Right hindlimb (tissue), 1 donor: ENCODE results near the gene CFC1.
"Not testable (repeated sequence)": the region's sequence is repeated elsewhere in the genome, so short reads cannot be mapped to it uniquely, and the experiment has no call there.

Experiments
- DNase-seq: peaks from one replicate; pipeline ENCODE4 v3.0.0-alpha.2; 2018

The CFC1 gene

GRCh38 chr2:130599393-130599792, at the start of gene CFC1:
CFC1 (minus strand) TSS chr2:130599575; CDS start chr2:130599287, 288 bp downstream.
- not testable (repeated sequence) for DNase-seq

GRCh38 chr2:130641688-130642087, 42.3 kb upstream of the CFC1 start:
- DNase-seq: not testable (repeated sequence)

GRCh38 chr2:130638973-130639372, 39.6 kb upstream of the CFC1 start:
- DNase-seq: not testable (repeated sequence)

DNA sequence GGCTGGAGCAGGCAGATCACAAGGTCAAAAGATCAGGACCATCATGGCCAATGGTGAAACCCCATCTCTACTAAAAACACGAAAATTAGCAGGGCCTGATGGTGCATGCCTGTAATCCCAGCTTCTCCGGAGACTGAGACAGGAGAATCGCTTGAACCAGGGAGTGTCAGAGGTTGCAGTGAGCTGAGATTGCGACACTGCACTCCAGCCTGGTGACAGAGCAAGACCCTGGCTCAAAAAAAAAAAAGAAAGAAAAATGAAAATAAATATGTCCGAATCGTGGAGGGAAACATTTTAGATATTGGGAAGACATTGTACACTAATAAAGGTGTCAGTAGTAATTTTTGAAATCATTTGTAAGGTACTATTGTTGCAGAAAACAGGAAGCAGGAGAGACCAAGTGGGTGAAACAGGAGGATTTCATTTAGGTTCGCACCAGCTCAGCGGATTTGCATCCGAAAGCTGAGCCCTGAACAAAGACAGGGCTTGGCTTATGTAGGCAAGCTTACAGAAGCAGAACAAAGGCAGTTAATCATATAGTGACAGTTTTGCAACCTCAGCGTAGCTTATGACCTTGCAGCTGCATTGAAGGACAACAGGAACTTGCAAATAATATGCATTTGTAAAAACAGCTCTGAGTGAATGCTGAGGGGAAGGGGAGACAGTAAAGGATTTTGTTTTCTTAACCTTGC, 29.6 kb upstream of the CFC1 start:
- DNase-seq: not testable (repeated sequence)

- DNase-seq: not testable (repeated sequence)
Observed at GRCh38 chr2:130611140-130611539, 11.8 kb upstream of the CFC1 start, which contains the start of gene POTEJ. POTEJ (plus strand) TSS chr2:130611440; CDS start chr2:130611533, 93 bp downstream.

GRCh38 chr2:130610486-130610885, 11.1 kb upstream of the CFC1 start:
- DNase-seq: not testable (repeated sequence)

- not testable (repeated sequence) for DNase-seq
Observed at GRCh38 chr2:130609002-130609920, 9.9 kb upstream of the CFC1 start.

DNA sequence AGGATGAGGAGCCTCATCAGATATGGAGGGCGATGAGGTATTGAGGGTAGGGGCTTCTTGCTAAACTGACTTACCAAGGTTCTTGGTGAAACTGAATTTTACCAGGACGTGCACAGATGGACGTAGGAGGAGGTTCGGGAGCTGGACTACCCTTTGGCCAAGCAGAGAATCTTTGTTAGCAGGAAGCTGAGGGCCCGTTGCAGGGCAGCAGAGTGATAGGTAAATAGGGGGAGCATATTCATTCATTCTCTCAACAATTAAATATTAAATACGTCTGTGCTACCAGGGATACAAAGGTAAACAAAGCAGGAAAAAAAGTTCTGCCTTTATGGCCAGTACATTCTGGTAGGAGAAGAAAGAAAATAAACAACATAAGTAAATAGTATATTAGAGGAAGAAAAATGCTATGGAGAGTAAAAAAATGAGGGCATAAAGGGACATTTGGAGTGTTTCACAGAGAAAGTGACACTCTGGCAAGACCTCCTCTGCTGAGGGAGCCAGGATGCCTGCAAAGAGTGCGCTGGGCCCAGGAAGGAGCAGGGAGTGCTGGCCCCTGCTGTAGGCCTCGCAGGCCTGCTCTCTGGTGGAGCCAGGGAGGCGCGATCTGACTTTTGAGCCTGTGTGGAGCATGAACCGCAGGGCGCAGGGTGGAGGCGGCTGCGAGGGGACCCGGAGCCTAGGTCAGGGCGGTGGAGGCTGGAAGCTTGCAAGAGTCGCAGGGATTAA, 9.1 kb upstream of the CFC1 start:
- not testable (repeated sequence) for DNase-seq

DNA sequence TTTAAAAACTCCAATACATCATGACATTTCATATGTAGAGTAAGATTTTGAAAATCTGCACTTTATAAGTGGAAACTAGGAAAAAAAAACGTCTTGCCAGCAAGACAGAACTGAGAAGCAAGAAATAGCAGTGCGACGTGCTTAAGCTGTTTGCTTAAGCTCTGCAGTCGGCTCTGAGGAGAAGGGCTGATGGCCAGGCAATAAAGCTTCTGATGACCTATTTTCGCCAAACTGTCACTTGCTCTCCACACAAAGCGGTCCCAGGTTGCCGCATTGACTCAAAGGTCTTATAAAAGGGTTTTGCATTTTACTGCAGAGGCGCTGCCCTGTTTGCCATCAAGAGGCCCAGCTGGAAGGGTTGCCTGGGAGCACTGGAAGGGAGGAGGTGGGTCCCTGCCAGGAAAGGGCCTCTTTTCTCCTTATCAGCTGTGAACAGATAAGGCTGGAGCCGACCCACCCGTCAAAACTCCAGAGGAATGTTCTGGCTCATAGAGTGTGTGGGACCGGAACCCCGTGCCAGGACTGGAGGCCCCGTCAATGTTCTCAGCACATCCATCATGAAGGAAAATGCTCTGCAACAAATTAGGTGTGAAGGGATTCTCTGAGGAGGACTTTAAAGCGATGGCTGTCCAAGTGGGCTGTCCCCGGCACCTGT, 2.4 kb upstream of the CFC1 start:
- not testable (repeated sequence) for DNase-seq

- not testable (repeated sequence) for DNase-seq
Observed at GRCh38 chr2:130599926-130600325, 551 bp upstream of the CFC1 start.

DNA sequence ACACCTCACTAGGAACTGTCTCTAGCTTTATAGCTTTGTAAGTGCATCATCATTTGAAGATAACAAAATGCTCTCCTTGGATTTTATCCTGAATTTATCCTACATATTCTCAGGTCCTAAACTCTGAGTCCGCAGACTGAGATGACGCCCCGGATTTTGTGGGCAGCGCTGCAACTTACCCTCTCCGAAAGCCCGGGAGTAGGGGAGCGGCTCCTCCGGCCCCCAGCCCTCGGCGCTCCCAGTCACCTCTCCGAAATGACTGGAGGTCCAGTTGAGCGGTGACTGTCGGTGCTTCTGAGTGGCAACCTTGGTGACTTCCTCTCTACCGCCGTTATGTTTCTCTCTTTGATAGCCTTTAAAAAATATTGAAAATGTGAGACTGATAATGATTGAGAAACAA, 912 bp downstream of the CFC1 start:
- DNase-seq: not testable (repeated sequence)

GRCh38 chr2:130597994-130598393, 1.4 kb downstream of the CFC1 start:
- not testable (repeated sequence) for DNase-seq

GRCh38 chr2:130596757-130597156, 2.6 kb downstream of the CFC1 start:
- not testable (repeated sequence) for DNase-seq

GRCh38 chr2:130594011-130594410, 5.4 kb downstream of the CFC1 start:
- peak; percentile 16 for DNase-seq

- not testable (repeated sequence) for DNase-seq
Observed at GRCh38 chr2:130592791-130593414, 6.5 kb downstream of the CFC1 start.

DNA sequence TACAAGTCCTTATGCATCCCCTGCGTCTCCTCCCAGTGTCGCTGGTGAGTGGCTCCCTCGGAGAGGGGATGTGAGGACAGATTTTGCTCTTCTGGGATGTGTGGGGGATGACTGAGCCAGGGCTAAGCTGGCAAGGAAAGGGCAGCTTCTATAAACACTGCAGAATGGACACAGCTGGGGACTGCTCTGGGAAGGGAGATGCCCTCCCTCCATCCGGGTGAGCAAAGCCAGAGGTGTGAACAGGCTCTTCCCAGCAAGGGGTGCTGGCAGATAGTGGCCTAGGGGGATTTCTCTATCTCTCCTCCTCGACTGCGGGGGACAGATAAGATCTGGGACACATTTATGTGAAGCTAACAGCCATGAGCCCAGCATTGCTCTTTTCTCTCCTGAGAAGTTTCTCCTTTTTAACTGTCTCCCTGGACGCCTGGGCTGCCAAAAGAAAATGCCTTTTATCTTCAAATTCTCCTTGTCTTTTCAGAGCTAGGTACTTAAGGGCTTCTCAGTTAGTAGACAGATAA, 8.5 kb downstream of the CFC1 start:
- not testable (repeated sequence) for DNase-seq

DNA sequence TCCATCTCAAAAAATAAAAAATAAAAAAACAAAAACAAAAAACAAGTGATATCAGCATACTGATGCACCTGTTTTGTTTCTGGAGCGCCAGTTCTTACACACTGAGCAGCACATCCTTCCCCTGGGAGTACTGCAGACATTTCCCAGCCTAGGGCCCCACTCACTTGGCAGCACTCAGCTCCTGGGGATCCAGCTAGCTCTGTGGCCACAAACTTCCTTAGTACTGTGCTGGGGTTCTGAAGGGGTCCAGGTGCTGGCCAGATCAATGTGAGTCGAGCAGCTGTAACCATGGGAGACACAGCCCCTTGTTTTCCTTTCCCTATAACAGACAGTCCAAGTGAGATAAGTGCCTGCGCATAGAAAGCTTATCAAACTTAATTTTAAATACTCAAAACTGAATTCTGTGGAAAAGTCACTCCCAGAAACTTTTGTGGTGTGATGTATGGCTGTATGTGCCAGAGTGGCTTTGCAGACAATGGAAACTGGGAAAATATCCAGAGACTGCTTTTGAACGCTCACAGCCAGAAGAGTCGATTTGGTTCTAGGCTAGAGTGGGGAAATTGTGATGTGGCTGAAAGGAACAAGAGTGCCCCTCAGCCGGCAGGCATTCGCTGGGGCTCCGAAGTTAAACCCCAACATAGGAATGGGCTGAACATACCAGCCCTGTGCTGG, 9.1 kb downstream of the CFC1 start:
- not testable (repeated sequence) for DNase-seq

DNA sequence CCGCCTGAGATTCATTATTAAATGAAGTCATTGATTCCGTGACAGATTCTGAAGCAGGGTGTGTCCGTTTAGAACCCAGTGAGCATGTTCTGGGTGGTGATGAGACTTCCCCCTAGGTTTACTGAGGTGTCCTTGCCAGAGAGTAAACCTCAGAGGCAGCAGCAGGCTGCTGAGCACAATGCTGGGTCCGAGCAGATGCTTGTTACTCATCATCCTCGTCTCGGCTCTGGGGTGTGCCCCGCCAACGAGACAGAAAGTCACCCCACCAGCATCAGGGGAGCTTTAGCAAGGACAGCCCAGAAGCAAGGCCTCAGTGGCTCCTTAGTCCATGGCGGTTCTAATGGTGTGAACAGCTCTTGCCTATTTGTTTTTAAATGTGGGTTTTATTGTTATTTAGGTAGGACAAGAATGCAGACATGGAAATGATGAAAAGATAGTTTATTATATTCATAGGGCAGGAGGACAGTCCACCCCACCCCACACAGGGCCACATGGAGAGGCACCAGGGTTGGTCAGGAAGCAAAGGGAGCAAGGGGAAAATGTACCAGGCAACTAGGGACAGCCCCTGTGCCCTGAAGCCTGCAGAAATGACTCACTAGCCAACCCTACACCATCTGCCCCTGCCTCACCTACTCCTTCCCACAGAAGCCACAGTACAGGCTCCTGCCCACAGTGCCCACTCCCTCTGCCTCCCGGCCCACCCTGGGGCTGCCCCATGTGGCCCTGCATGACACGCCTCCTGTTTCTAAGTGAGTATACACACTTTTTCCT, 10.5 kb downstream of the CFC1 start:
- not testable (repeated sequence) for DNase-seq

DNA sequence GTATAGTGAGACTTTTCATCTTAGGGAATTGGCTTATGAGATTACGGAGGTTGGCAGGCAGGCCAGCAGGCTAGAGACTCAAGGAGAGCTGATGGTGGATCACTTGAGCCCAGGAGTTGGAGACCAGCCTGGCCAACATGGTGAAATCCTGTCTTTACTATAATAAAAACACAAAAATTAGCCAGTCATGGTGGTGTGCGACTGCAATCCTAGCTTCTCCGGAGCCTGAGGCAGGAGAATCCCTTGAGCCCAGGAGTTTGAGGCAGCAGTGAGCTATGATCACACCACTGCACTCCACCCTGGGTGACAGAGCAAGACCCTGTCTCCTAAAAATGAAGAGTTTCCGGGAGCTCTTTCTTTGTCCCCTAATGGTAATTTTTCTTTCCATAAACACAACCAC, 14.6 kb downstream of the CFC1 start:
- DNase-seq: not testable (repeated sequence)

DNA sequence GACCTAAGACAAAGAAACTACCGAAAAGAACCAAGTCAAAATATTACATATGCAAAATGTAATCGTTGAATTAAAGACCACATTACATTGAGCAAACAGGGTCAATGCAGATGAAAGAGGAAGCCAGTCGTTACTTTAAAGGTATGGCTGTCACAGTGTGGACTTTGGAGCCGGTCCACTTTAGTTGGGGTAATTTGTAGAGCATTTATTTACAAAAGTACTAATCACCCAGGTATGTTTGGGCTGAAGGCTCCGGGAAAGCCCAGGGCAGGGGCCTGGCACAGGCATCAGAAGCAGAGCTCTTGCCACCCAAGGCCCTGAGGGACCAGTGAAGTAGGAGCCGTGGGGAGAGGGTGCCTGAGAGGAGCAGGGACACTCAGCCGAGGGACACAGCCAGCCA, 15.8 kb downstream of the CFC1 start:
- DNase-seq: not testable (repeated sequence)
